SK-N-SH treated with all-trans-retinoic acid at 6 μM for 48 hours (cell line): ENCODE results near the gene DDX31.

Source experiments
- ATAC-seq: fragments of 200-7000 bp; cut with Tn5 transposase; 3 replicates; pipeline ENCODE4 v1.9.1; 2020; ENCODE audit warnings: mild to moderate bottlenecking, moderate library complexity
- ARNTL ChIP-seq: fragments of 450-650 bp; formaldehyde crosslinking; IDR thresholded peaks from 2 replicates; pipeline ENCODE4 v1.5.0; 2020; ENCODE audit warnings: low read depth, mild to moderate bottlenecking, moderate library complexity, borderline replicate concordance
- BACH2 ChIP-seq: fragments of 250-450 bp; sonication (Bioruptor Pico); IDR thresholded peaks from 2 replicates; pipeline ENCODE4 v1.9.0; 2021; ENCODE audit warnings: mild to moderate bottlenecking, borderline replicate concordance
- CREB5 ChIP-seq: fragments of 250-450 bp; sonication (Bioruptor Pico); IDR thresholded peaks from 2 replicates; pipeline ENCODE4 v1.5.1; 2020; ENCODE audit warnings: low read depth, mild to moderate bottlenecking, moderate library complexity
- CSDC2 ChIP-seq: fragments of 250-450 bp; sonication (Bioruptor Pico); IDR thresholded peaks from 2 replicates; pipeline ENCODE4 v1.5.0; 2020; ENCODE audit warnings: mild to moderate bottlenecking, moderate library complexity
- CSRNP3 ChIP-seq: fragments of 250-450 bp; sonication (Bioruptor Pico); IDR thresholded peaks from 2 replicates; pipeline ENCODE4 v1.5.1; 2021; ENCODE audit warnings: mild to moderate bottlenecking, moderate library complexity
- ESRRG ChIP-seq: fragments of 250-450 bp; sonication (Bioruptor Pico); IDR thresholded peaks from 2 replicates; pipeline ENCODE4 v1.6.1; 2021; ENCODE audit warnings: mild to moderate bottlenecking
- GLIS3 ChIP-seq: fragments of 250-450 bp; sonication (Bioruptor Pico); IDR thresholded peaks from 2 replicates; pipeline ENCODE4 v1.5.0; 2020; ENCODE audit warnings: mild to moderate bottlenecking, moderate library complexity
- ISL1 ChIP-seq: fragments of 250-450 bp; sonication (Bioruptor Pico); IDR thresholded peaks from 2 replicates; pipeline ENCODE4 v2.1.2; 2022; ENCODE audit warnings: mild to moderate bottlenecking, moderate library complexity
- OSR1 ChIP-seq: fragments of 250-450 bp; sonication (Bioruptor Pico); IDR thresholded peaks from 2 replicates; pipeline ENCODE4 v1.8.0; 2022; ENCODE audit warnings: moderate library complexity, mild to moderate bottlenecking, inconsistent platforms
- PPARA ChIP-seq: fragments of 250-450 bp; sonication (Bioruptor Pico); IDR thresholded peaks from 2 replicates; pipeline ENCODE4 v1.5.0; 2020; ENCODE audit warnings: mild to moderate bottlenecking, borderline replicate concordance
- RARB ChIP-seq: fragments of 250-450 bp; sonication (Bioruptor Pico); IDR thresholded peaks from 2 replicates; pipeline ENCODE4 v1.8.0; 2021; ENCODE audit warnings: mild to moderate bottlenecking, moderate library complexity
- SNAI2 ChIP-seq: fragments of 250-450 bp; sonication (Bioruptor Pico); IDR thresholded peaks from 2 replicates; pipeline ENCODE4 v1.5.0; 2020; ENCODE audit warnings: mild to moderate bottlenecking, moderate library complexity
- TCF4 ChIP-seq: fragments of 250-450 bp; sonication (Bioruptor Pico); IDR thresholded peaks from 2 replicates; pipeline ENCODE4 v1.8.0; 2021; ENCODE audit warnings: mild to moderate bottlenecking, moderate library complexity, borderline replicate concordance
- TOX ChIP-seq: fragments of 250-450 bp; sonication (Bioruptor Pico); IDR thresholded peaks from 2 replicates; pipeline ENCODE4 v1.8.0; 2021; ENCODE audit warnings: mild to moderate bottlenecking, moderate library complexity, borderline replicate concordance
- TSHZ2 ChIP-seq: fragments of 250-450 bp; sonication (Bioruptor Pico); IDR thresholded peaks from 2 replicates; pipeline ENCODE4 v1.5.0; 2020; ENCODE audit warnings: mild to moderate bottlenecking, moderate library complexity
- ZC3H10 ChIP-seq: fragments of 250-450 bp; sonication (Bioruptor Pico); IDR thresholded peaks from 2 replicates; pipeline ENCODE4 v1.5.1; 2021; ENCODE audit warnings: mild to moderate bottlenecking, moderate library complexity
- ZFP3 ChIP-seq: fragments of 250-450 bp; sonication (Bioruptor Pico); IDR thresholded peaks from 2 replicates; pipeline ENCODE4 v1.5.0; 2020; ENCODE audit warnings: mild to moderate bottlenecking, moderate library complexity
- ZFP30 ChIP-seq: fragments of 450-650 bp; formaldehyde crosslinking; IDR thresholded peaks from 2 replicates; pipeline ENCODE4 v1.5.0; 2022; ENCODE audit warnings: mild to moderate bottlenecking, moderate library complexity
- ZNF565 ChIP-seq: fragments of 450-650 bp; formaldehyde crosslinking; conservative IDR thresholded peaks from 2 replicates; pipeline ENCODE4 v1.5.0; 2020; ENCODE audit warnings: low read depth, mild to moderate bottlenecking, moderate library complexity
- ZNF70 ChIP-seq: fragments of 450-650 bp; formaldehyde crosslinking; IDR thresholded peaks from 2 replicates; pipeline ENCODE4 v1.5.0; 2020; ENCODE audit warnings: mild to moderate bottlenecking, moderate library complexity
- ZNF8 ChIP-seq: fragments of 450-650 bp; formaldehyde crosslinking; IDR thresholded peaks from 2 replicates; pipeline ENCODE4 v1.5.0; 2020; ENCODE audit warnings: mild to moderate bottlenecking, moderate library complexity
- TF ChIP-seq, protein P1 (sequence below): fragments of 250-450 bp; sonication (Bioruptor Pico); IDR thresholded peaks from 2 replicates; pipeline ENCODE4 v1.8.0; 2021; ENCODE audit warnings: low read depth, mild to moderate bottlenecking, moderate library complexity, borderline replicate concordance
- TF ChIP-seq, protein P2 (sequence below): fragments of 250-450 bp; sonication (Bioruptor Pico); IDR thresholded peaks from 2 replicates; pipeline ENCODE4 v1.8.0; 2020; ENCODE audit warnings: mild to moderate bottlenecking, moderate library complexity, borderline replicate concordance

DDX31 gene

DNA sequence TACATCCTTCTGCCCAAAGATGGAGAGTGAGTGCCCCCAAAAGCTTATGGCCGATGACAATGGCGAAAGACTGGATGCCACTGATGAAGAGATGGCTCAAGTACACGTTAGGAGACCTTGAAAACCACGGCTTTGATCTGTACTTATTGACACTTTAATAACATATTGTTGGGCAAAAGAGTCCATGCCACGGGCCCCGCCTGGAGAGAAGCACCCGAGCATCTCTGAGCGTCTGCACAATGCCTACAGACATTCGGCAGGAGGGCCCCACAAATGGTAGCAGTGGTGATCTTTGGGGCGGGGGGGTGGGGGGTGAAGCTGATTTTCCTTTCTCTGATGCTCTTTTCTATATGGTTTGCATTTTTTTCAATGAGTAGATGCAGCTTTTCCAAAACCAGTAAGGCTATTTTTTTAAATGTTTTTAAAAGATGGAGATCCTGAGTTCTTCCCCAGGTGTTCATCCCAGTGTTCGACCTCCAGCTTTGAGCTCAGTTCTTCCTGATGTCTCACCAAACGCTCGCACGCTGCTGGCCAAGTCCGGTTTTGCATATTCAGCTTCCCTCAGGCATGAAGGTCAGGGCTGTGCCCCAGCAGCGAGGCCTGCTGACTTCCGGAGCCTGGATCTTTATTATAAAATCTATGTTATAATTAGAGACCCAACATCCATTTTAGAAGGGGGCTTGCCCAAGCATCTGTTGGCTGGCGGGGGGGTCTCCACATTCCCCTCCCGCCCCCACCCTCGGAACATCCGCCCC lies 121.6 kb downstream of the DDX31 start:
- ATAC-seq: no peak
- TF ChIP-seq, protein P1, sequence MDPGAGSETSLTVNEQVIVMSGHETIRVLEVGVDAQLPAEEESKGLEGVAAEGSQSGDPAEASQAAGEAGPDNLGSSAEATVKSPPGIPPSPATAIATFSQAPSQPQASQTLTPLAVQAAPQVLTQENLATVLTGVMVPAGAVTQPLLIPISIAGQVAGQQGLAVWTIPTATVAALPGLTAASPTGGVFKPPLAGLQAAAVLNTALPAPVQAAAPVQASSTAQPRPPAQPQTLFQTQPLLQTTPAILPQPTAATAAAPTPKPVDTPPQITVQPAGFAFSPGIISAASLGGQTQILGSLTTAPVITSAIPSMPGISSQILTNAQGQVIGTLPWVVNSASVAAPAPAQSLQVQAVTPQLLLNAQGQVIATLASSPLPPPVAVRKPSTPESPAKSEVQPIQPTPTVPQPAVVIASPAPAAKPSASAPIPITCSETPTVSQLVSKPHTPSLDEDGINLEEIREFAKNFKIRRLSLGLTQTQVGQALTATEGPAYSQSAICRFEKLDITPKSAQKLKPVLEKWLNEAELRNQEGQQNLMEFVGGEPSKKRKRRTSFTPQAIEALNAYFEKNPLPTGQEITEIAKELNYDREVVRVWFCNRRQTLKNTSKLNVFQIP (CRISPR knock-in tag): no peak
- TF ChIP-seq RARB (CRISPR knock-in tag): no peak
- no peak for TF ChIP-seq TCF4 (CRISPR knock-in tag)
- TF ChIP-seq ZC3H10 (CRISPR knock-in tag): no peak
- no peak for TF ChIP-seq ZFP3 (CRISPR knock-in tag)
- no peak for TF ChIP-seq ZFP30 (CRISPR knock-in tag)
- TF ChIP-seq TOX: no peak
- TF ChIP-seq ZNF8: no peak
- TF ChIP-seq ARNTL (CRISPR knock-in tag): no peak
- no peak for TF ChIP-seq CSDC2 (CRISPR knock-in tag)
- no peak for TF ChIP-seq ESRRG
- TF ChIP-seq SNAI2 (CRISPR knock-in tag): no peak
- no peak for TF ChIP-seq CSRNP3
- TF ChIP-seq CREB5 (CRISPR knock-in tag): no peak
- no peak for TF ChIP-seq ZNF565 (CRISPR knock-in tag)
- TF ChIP-seq OSR1: no peak
- no peak for TF ChIP-seq GLIS3 (CRISPR knock-in tag)
- TF ChIP-seq ISL1 (CRISPR knock-in tag): no peak
- no peak for TF ChIP-seq TSHZ2
- TF ChIP-seq BACH2 (CRISPR knock-in tag): no peak

- ATAC-seq: no peak
- TF ChIP-seq CREB5 (CRISPR knock-in tag) (no peak), ZFP3 (CRISPR knock-in tag) (no peak), ARNTL (CRISPR knock-in tag) (no peak), TSHZ2 (no peak), ZNF8 (no peak), GLIS3 (CRISPR knock-in tag) (no peak), OSR1 (no peak), ZNF565 (CRISPR knock-in tag) (no peak), ZNF70 (no peak), PPARA (CRISPR knock-in tag) (no peak), SNAI2 (CRISPR knock-in tag) (no peak), TOX (no peak)
- TF ChIP-seq, protein P2, sequence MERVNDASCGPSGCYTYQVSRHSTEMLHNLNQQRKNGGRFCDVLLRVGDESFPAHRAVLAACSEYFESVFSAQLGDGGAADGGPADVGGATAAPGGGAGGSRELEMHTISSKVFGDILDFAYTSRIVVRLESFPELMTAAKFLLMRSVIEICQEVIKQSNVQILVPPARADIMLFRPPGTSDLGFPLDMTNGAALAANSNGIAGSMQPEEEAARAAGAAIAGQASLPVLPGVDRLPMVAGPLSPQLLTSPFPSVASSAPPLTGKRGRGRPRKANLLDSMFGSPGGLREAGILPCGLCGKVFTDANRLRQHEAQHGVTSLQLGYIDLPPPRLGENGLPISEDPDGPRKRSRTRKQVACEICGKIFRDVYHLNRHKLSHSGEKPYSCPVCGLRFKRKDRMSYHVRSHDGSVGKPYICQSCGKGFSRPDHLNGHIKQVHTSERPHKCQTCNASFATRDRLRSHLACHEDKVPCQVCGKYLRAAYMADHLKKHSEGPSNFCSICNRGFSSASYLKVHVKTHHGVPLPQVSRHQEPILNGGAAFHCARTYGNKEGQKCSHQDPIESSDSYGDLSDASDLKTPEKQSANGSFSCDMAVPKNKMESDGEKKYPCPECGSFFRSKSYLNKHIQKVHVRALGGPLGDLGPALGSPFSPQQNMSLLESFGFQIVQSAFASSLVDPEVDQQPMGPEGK (CRISPR knock-in tag): no peak
- TF ChIP-seq, protein P1 (CRISPR knock-in tag): no peak
Measured at GRCh38 chr9:132547436-132547835, 122.3 kb downstream of the DDX31 start.
